HG03342 (cell line): ENCODE data around the gene FEN1.

Experiments
- ATAC-seq: cut with Tn5 transposase; IDR thresholded peaks from one replicate; pipeline ENCODE4 v1.9.1; 2021; ENCODE audit warnings: mild to moderate bottlenecking, moderate library complexity; ENCODE audit not compliant: unreplicated experiment

The FEN1 gene

DNA sequence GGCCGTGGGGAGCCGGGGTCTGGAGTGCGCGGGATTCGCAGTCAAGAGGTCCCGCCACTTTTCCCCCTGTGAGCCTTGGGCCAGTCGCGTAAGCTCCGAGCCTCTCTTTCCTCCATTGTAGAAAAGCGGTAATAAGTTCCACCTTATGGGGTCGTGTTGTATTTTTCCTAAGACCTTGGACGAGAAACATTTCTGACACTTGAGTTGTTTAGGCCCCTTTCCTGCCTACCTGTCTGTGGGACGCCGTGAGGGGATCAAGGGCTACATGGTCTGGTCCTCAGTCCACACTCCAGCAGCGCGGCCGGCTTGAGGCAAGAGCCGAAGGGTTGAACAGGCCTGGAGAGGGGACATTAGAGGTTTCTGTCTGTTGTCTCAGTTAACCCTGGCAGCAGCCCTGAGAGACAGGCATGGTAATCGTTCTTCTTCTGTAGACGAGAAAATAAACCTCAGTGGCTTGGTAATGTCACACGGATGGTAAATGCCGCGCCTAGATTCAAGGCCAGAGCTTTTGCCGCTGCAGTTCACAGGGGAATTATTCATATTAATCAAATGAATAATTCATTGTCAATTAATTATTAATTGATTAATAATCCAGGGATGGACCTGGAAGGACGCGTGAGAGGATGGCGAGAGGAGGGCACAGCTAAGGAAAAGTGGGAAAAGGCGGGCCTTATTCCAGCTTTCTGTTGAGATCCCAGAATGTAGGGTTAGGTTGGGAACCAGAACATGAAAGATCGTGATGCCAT is 545 bp downstream of the FEN1 start:
- ATAC-seq: no peak

- ATAC-seq: no peak
Observed at GRCh38 chr11:61793829-61794204, 1.1 kb downstream of the FEN1 start.

- ATAC-seq: no peak
Observed at GRCh38 chr11:61794579-61794978, 1.9 kb downstream of the FEN1 start.

DNA sequence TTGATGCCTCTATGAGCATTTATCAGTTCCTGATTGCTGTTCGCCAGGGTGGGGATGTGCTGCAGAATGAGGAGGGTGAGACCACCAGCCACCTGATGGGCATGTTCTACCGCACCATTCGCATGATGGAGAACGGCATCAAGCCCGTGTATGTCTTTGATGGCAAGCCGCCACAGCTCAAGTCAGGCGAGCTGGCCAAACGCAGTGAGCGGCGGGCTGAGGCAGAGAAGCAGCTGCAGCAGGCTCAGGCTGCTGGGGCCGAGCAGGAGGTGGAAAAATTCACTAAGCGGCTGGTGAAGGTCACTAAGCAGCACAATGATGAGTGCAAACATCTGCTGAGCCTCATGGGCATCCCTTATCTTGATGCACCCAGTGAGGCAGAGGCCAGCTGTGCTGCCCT is 2.7 kb downstream of the FEN1 start:
- no peak for ATAC-seq

DNA sequence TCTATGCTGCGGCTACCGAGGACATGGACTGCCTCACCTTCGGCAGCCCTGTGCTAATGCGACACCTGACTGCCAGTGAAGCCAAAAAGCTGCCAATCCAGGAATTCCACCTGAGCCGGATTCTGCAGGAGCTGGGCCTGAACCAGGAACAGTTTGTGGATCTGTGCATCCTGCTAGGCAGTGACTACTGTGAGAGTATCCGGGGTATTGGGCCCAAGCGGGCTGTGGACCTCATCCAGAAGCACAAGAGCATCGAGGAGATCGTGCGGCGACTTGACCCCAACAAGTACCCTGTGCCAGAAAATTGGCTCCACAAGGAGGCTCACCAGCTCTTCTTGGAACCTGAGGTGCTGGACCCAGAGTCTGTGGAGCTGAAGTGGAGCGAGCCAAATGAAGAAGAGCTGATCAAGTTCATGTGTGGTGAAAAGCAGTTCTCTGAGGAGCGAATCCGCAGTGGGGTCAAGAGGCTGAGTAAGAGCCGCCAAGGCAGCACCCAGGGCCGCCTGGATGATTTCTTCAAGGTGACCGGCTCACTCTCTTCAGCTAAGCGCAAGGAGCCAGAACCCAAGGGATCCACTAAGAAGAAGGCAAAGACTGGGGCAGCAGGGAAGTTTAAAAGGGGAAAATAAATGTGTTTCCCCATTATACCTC is 3.3 kb downstream of the FEN1 start:
- ATAC-seq: no peak

GRCh38 chr11:61797263-61797944 is 4.7 kb downstream of the FEN1 start:
- no peak for ATAC-seq

GRCh38 chr11:61799665-61800284 is 7.1 kb downstream of the FEN1 start:
- no peak for ATAC-seq

DNA sequence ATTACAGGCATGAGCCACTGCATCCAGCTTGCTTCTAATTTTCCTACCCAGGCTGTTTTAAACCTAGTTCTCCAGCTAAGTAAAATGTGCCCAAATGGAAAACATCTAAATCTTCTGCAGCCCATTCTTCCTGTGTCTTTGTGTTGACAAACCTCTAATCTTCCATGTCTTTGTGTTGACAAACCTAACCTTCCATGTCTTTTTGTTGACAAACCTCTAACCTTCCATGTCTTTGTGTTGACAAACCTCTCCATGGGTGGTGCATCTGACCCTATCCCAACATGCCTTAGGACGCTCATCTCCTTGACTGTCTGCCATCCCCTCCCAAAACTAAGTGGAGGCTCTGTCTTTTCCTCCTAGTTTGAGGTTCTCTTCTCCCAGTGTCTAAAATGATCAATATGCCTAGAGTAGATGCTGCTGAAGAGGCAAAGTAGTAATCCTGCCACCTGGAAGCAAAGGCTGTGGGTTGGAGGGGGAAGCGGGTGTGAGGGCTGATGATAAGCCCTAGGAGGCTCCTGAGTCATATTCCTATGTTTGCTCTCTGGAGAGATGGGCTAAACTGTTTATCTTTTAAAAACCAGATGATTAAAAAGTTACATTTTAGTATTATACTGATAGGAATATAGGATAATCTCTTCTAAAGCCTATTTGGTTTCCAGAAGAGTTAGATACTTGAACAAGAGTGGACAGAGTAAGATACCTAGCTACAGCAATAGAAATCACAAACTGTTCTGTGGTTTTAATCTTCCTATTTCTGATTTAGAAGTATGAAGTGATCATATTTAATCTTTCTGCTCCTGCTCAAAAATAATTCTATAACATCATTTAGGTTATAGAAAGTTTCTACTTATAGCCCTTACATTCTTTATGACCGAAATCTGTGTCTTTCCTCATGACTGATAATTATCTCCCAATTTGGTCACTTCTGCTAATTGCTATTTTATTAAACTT is 7.9 kb downstream of the FEN1 start:
- ATAC-seq: no peak

GRCh38 chr11:61802605-61803004 is 9.9 kb downstream of the FEN1 start:
- no peak for ATAC-seq

DNA sequence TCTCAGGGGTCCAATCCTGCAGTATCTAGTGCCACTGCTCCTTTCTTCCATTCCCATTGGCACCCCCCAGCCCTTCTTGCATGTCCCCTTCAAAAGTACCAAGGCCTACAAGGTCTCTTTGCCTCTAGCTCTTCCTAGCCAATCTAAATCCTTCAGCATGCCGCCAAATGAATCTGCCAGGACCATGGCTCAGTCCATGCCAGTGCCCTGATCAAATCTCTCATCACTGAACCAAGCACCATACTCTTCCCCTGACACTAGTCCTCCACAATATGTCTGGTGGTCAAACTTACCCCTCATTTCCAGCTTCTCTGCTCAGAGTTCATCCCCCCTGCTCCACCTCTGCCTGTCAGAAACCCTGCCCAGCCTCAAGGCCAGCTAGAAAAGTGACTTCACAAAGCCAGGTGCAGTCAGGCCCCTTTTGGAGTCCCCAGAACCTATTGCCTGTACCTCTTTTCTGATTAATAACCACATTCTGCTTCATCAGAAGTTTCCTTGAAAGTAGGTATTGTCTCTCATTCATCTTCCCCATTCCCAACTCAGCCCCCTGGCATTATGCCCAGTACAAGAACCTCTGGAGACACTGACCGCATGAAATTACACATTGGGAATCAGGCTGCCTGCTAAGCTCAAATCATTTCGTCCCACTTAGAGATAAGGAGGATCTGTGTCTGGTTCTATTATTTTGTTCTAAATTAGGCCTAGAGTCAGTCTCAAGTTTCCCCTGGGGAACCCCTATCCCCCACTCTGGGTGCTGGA is 11.4 kb downstream of the FEN1 start:
- ATAC-seq: no peak

GRCh38 chr11:61805146-61805545 is 12.4 kb downstream of the FEN1 start:
- no peak for ATAC-seq

DNA sequence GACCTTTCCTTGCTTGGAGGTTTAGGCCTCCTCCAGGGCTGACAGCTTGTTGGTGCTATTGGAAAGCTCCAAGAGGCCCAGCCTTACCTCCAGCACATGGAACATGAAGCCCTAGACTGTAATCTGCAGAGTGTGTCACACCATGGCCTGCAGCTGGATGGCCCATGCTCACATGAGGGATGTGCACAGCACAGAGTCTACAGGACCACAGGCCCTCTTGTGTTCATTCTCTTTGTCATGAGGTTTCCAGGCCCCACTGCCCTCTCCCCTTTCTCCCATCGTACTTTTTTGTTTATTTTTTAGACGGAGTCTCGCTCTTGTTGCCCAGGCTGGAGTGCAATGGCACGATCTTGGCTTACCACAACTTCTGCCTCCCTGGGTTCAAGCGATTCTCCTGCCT is 14.1 kb downstream of the FEN1 start:
- ATAC-seq: no peak

GRCh38 chr11:61810671-61811175 is 18.0 kb downstream of the FEN1 start:
- no peak for ATAC-seq

GRCh38 chr11:61811831-61812230 is 19.1 kb downstream of the FEN1 start:
- ATAC-seq: no peak

DNA sequence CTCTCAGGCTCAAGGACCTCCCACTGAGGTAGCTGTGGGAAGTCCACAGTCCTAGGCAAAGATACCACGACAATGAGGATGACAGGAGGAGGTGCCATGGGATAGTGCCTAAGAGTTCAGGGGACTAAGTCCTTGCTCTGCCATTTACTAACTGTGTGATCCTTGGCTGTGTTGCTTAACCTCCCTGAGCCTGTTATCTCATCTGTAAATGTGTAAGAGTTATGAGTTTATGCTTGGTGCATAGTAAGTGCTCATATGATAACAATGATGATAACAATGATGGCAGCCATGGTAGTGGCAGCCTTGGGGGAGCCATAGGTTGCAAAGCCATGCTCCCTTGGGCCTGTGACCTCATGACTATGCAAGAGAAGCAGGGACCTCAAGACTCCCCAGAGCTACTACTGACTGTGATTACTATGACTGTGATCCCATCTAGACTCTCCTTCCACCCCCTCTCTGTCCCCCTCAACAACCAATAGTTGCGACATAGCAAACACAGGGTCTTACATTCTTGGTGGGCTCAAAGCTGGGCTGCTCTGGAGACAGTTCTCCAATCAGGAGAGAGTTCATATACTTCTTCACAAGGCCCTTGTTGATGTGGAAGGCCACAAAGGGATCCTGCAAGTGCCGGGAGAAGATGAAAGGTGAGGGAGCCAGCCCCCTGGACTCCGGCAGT is 20.2 kb downstream of the FEN1 start:
- ATAC-seq: no peak

- ATAC-seq: no peak
Observed at GRCh38 chr11:61814247-61814957, 21.7 kb downstream of the FEN1 start.

DNA sequence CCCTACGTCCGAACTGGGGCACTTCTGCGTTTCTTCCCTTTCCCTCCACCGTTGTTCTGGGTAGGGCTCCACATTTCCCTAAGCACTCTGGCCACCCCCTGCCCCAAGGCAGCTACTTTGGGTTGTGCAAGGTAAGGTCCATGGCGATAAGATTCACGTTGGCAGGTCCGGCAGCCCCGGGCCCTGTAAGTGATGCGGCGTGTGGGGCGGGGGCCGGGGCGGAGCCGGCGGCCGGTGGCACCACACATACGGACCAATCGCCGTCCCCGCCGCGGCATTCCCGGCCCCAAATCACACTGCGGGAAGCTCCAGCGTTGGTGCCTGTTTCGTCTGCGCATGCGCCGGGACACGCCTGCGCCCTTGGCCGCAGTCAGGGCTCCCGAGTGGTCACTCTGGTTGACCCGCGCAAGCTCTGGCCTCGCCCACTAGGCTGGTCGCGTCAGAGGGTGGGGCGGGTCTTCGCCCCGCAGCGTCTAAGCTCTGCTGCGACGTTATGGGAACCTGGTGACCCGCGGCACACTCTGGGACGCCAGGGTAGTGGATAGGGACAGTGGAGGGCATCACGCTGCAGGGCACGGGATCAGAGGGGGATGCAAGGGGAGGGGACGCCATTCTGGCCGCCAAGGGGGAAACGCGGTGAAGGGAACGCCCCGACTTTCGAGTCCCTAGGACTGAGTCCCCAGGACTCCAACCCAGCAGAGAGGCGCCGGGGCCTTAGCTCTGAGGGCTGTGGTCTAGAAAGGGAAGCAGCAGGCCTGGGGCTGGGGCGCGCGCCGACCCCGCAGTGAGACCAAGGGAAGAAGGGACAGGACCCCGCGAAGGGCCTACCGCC is 22.5 kb downstream of the FEN1 start:
- ATAC-seq: peak; percentile 39
